Skeletal muscle satellite cell (primary cell): ENCODE results near the gene LAIR2.

Experiments used
- H3K27me3 ChIP-seq: 2 replicates; pipeline ENCODE4 v1.7.0; 2013; ENCODE audit warnings: low read length; ENCODE audit not compliant: control insufficient read depth, insufficient read depth
- H3K36me3 ChIP-seq: 2 replicates; pipeline ENCODE4 v1.7.0; 2013; ENCODE audit warnings: mild to moderate bottlenecking, control low read depth, low read length; ENCODE audit not compliant: insufficient read depth
- H3K4me1 ChIP-seq: 2 replicates; pipeline ENCODE4 v1.7.0; 2013; ENCODE audit warnings: low read length; ENCODE audit not compliant: control insufficient read depth, insufficient read depth
- H3K4me2 ChIP-seq: 2 replicates; pipeline ENCODE4 v1.7.0; 2013; ENCODE audit warnings: mild to moderate bottlenecking, low read length
- H3K4me3 ChIP-seq: 2 replicates; pipeline ENCODE4 v1.7.0; 2013; ENCODE audit warnings: low read length
- H3K9ac ChIP-seq: 2 replicates; pipeline ENCODE4 v1.7.0; 2013; ENCODE audit warnings: mild to moderate bottlenecking, low read depth, low read length, moderate library complexity
- H3K9me3 ChIP-seq: replicated peaks from 2 replicates; pipeline ENCODE4 v1.7.0; 2013; ENCODE audit warnings: mild to moderate bottlenecking, control low read depth, low read length

LAIR2 gene

GRCh38 chr19:54469496-54469934 is 33.1 kb upstream of the LAIR2 start:
- no peak overlapping the region for H3K4me2 ChIP-seq

GRCh38 chr19:54470276-54470887 is 32.2 kb upstream of the LAIR2 start:
- peaks cover 16% of the 10 kb centered on the region for H3K4me1 ChIP-seq
- H3K36me3 ChIP-seq = no peaks in the 10 kb centered on the region
- no peak overlapping the region for H3K4me3 ChIP-seq
- no peaks in the 10 kb centered on the region for H3K9me3 ChIP-seq
- peak overlapping the region; percentile 83 for H3K4me2 ChIP-seq
- H3K9ac ChIP-seq = no peak overlapping the region
- peaks cover 20% of the 10 kb centered on the region for H3K27me3 ChIP-seq

More at GRCh38 chr19:54469496-54469934, 33.1 kb upstream of the LAIR2 start:
- Histone ChIP-seq H3K4me3 (no peak overlapping the region), H3K9ac (no peak overlapping the region), H3K9me3 (no peaks in the 10 kb centered on the region), H3K4me1 (peaks cover 21% of the 10 kb centered on the region), H3K27me3 (peaks cover 20% of the 10 kb centered on the region), H3K36me3 (no peaks in the 10 kb centered on the region)

GRCh38 chr19:54470991-54471782 is 31.4 kb upstream of the LAIR2 start:
- Histone ChIP-seq H3K9ac (peak overlapping the region; percentile 51), H3K27me3 (peaks cover 20% of the 10 kb centered on the region), H3K4me3 (peak overlapping the region; percentile 61), H3K4me1 (peaks cover 16% of the 10 kb centered on the region), H3K36me3 (no peaks in the 10 kb centered on the region), H3K4me2 (peak overlapping the region; percentile 83), H3K9me3 (no peaks in the 10 kb centered on the region)

- Histone ChIP-seq H3K27me3 (peaks cover 26% of the 10 kb centered on the region), H3K36me3 (no peaks in the 10 kb centered on the region), H3K9ac (peak within 1 kb of the TSS; percentile 55), H3K4me1 (peaks cover 16% of the 10 kb centered on the region), H3K9me3 (no peaks in the 10 kb centered on the region), H3K4me3 (peak within 1 kb of the TSS; percentile 72), H3K4me2 (peak within 1 kb of the TSS; percentile 87)
These were observed 29.4 kb upstream of the LAIR2 start, which contains the start of gene CDC42EP5 for GRCh38 chr19:54473071-54473891. CDC42EP5 (minus strand) TSS chr19:54473296; CDS start chr19:54465547, 7,749 bp downstream.

GRCh38 chr19:54473892-54474372 is 28.7 kb upstream of the LAIR2 start:
- no peaks in the 10 kb centered on the region for H3K9me3 ChIP-seq
- peak overlapping the region; percentile 87 for H3K4me2 ChIP-seq
- H3K9ac ChIP-seq = no peak overlapping the region
- no peak overlapping the region for H3K4me3 ChIP-seq
- H3K36me3 ChIP-seq = no peaks in the 10 kb centered on the region
- H3K27me3 ChIP-seq = peaks cover 26% of the 10 kb centered on the region
- H3K4me1 ChIP-seq = peaks cover 16% of the 10 kb centered on the region

- H3K27me3 ChIP-seq = peaks cover 15% of the 10 kb centered on the region
- H3K4me1 ChIP-seq = peaks cover 16% of the 10 kb centered on the region
- H3K9me3 ChIP-seq = no peaks in the 10 kb centered on the region
- no peak overlapping the region for H3K4me2 ChIP-seq
- no peak overlapping the region for H3K9ac ChIP-seq
- H3K4me3 ChIP-seq = no peak overlapping the region
- H3K36me3 ChIP-seq = no peaks in the 10 kb centered on the region
These were observed 26.9 kb upstream of the LAIR2 start for GRCh38 chr19:54475706-54476105.

GRCh38 chr19:54477650-54478049 is 25.0 kb upstream of the LAIR2 start:
- H3K9ac ChIP-seq = no peak overlapping the region
- no peaks in the 10 kb centered on the region for H3K9me3 ChIP-seq
- no peak overlapping the region for H3K4me3 ChIP-seq
- peaks cover 7% of the 10 kb centered on the region for H3K4me1 ChIP-seq
- H3K36me3 ChIP-seq = no peaks in the 10 kb centered on the region
- H3K4me2 ChIP-seq = no peak overlapping the region
- peaks cover 6% of the 10 kb centered on the region for H3K27me3 ChIP-seq

GRCh38 chr19:54478677-54479266 is 23.9 kb upstream of the LAIR2 start:
- Histone ChIP-seq H3K4me3 (no peak overlapping the region), H3K27me3 (peaks cover 6% of the 10 kb centered on the region), H3K9me3 (no peaks in the 10 kb centered on the region), H3K4me2 (no peak overlapping the region), H3K36me3 (no peaks in the 10 kb centered on the region), H3K4me1 (peaks cover under 1% of the 10 kb centered on the region), H3K9ac (no peak overlapping the region)

GRCh38 chr19:54480051-54480450 is 22.6 kb upstream of the LAIR2 start:
- Histone ChIP-seq H3K4me3 (no peak overlapping the region), H3K9ac (no peak overlapping the region), H3K4me1 (no peaks in the 10 kb centered on the region), H3K9me3 (no peaks in the 10 kb centered on the region), H3K4me2 (no peak overlapping the region), H3K27me3 (peaks cover 6% of the 10 kb centered on the region), H3K36me3 (no peaks in the 10 kb centered on the region)

- Histone ChIP-seq H3K9ac (no peak overlapping the region), H3K4me2 (peak overlapping the region; percentile 25), H3K36me3 (no peaks in the 10 kb centered on the region), H3K4me1 (no peaks in the 10 kb centered on the region), H3K9me3 (no peaks in the 10 kb centered on the region), H3K4me3 (no peak overlapping the region), H3K27me3 (peaks cover 6% of the 10 kb centered on the region)
These were observed 21.2 kb upstream of the LAIR2 start for GRCh38 chr19:54481326-54481930.
